ENCODE results near the gene MEA1.

Gene MEA1

GRCh38 chr6:43052842-43053544, 39.2 kb upstream of the MEA1 start:
- no peak for TF ChIP-seq CTCF (IDR thresholded peaks at IDR 0.05; ENCODE audit: insufficient read depth, low read length, poor library complexity, severe bottlenecking)
- Histone ChIP-seq H3K27me3 (replicated peaks; ENCODE audit: control insufficient read depth, insufficient read depth, low read length) (no peaks in the 10 kb centered on the region), H3K4me3 (replicated peaks; ENCODE audit: low read depth, low read length) (peak overlapping the region; percentile 94), H3K36me3 (ENCODE audit: control insufficient read depth, insufficient read depth, low read length) (peaks cover 21% of the 10 kb centered on the region)
- peak; percentile 38 for DNase-seq (ENCODE audit: extremely low read depth, insufficient read length)

GRCh38 chr6:43052225-43052841, 38.6 kb upstream of the MEA1 start:
- Histone ChIP-seq H3K27me3 (replicated peaks; ENCODE audit: control insufficient read depth, insufficient read depth, low read length) (no peaks in the 10 kb centered on the region), H3K4me3 (replicated peaks; ENCODE audit: low read depth, low read length) (peak overlapping the region; percentile 94), H3K36me3 (ENCODE audit: control insufficient read depth, insufficient read depth, low read length) (peaks cover 22% of the 10 kb centered on the region)
- TF ChIP-seq CTCF (IDR thresholded peaks at IDR 0.05; ENCODE audit: insufficient read depth, low read length, poor library complexity, severe bottlenecking): no peak
- DNase-seq (ENCODE audit: extremely low read depth, insufficient read length): no peak

- H3K4me3 ChIP-seq (replicated peaks; ENCODE audit: low read depth, low read length): no peak overlapping the region
- no peak for TF ChIP-seq CTCF (IDR thresholded peaks at IDR 0.05; ENCODE audit: insufficient read depth, low read length, poor library complexity, severe bottlenecking)
- DNase-seq (ENCODE audit: extremely low read depth, insufficient read length): no peak
- H3K27me3 ChIP-seq (replicated peaks; ENCODE audit: control insufficient read depth, insufficient read depth, low read length): no peaks in the 10 kb centered on the region
- H3K36me3 ChIP-seq (ENCODE audit: control insufficient read depth, insufficient read depth, low read length): peaks cover 25% of the 10 kb centered on the region
Observed at GRCh38 chr6:43050981-43051380, 37.2 kb upstream of the MEA1 start.

GRCh38 chr6:43047998-43048397, 34.3 kb upstream of the MEA1 start:
- no peak for TF ChIP-seq CTCF (IDR thresholded peaks at IDR 0.05; ENCODE audit: insufficient read depth, low read length, poor library complexity, severe bottlenecking)
- Histone ChIP-seq H3K4me3 (replicated peaks; ENCODE audit: low read depth, low read length) (no peak overlapping the region), H3K27me3 (replicated peaks; ENCODE audit: control insufficient read depth, insufficient read depth, low read length) (no peaks in the 10 kb centered on the region), H3K36me3 (ENCODE audit: control insufficient read depth, insufficient read depth, low read length) (peaks cover 34% of the 10 kb centered on the region)
- no peak for DNase-seq (ENCODE audit: extremely low read depth, insufficient read length)

- Histone ChIP-seq H3K36me3 (ENCODE audit: control insufficient read depth, insufficient read depth, low read length) (peaks cover 40% of the 10 kb centered on the region), H3K4me3 (replicated peaks; ENCODE audit: low read depth, low read length) (no peak overlapping the region), H3K27me3 (replicated peaks; ENCODE audit: control insufficient read depth, insufficient read depth, low read length) (no peaks in the 10 kb centered on the region)
- DNase-seq (ENCODE audit: extremely low read depth, insufficient read length): no peak
- no peak for TF ChIP-seq CTCF (IDR thresholded peaks at IDR 0.05; ENCODE audit: insufficient read depth, low read length, poor library complexity, severe bottlenecking)
Observed at GRCh38 chr6:43045371-43045930, 31.7 kb upstream of the MEA1 start.

Data from GM06990 (cell line).